Nephron (organoid): ENCODE results near the gene ATP1B1.

Source experiments
- H3K27ac Mint-ChIP-seq, 3 experiments: 2 replicates each; pipeline ENCODE4 v1.8.0; 2020; ENCODE audit warnings: mixed read lengths in 3 of 3, mild to moderate bottlenecking in 2 of 3, moderate library complexity in 1 of 3
- H3K27me3 Mint-ChIP-seq: 2 replicates; pipeline ENCODE4 v1.8.0; 2021; ENCODE audit warnings: low read depth, mild to moderate bottlenecking, moderate library complexity, mixed read lengths
- H3K36me3 Mint-ChIP-seq: 2 replicates; pipeline ENCODE4 v1.8.0; 2020; ENCODE audit warnings: low read depth, mixed read lengths
- H3K4me1 Mint-ChIP-seq: 2 replicates; pipeline ENCODE4 v1.8.0; 2020; ENCODE audit warnings: mixed read lengths
- H3K4me3 Mint-ChIP-seq, 3 experiments: 2 replicates each; pipeline ENCODE4 v1.8.0; 2020; ENCODE audit warnings: mild to moderate bottlenecking in 3 of 3, mixed read lengths in 3 of 3, moderate library complexity in 2 of 3
- H3K9me3 Mint-ChIP-seq: 2 replicates; pipeline ENCODE4 v1.8.0; 2020; ENCODE audit warnings: mixed read lengths
- TF ChIP-seq, protein P1 (sequence below), 3 experiments: fragments of 200-600 bp; sonication (generic); IDR thresholded peaks; one replicate each; pipeline ENCODE4 v1.5.0; 2021; ENCODE audit warnings: antibody characterized with exemption in 3 of 3; ENCODE audit not compliant: unreplicated experiment in 3 of 3

Gene ATP1B1

GRCh38 chr1:169180174-169180573 lies 73.7 kb downstream of the ATP1B1 start:
- TF ChIP-seq, protein P1, sequence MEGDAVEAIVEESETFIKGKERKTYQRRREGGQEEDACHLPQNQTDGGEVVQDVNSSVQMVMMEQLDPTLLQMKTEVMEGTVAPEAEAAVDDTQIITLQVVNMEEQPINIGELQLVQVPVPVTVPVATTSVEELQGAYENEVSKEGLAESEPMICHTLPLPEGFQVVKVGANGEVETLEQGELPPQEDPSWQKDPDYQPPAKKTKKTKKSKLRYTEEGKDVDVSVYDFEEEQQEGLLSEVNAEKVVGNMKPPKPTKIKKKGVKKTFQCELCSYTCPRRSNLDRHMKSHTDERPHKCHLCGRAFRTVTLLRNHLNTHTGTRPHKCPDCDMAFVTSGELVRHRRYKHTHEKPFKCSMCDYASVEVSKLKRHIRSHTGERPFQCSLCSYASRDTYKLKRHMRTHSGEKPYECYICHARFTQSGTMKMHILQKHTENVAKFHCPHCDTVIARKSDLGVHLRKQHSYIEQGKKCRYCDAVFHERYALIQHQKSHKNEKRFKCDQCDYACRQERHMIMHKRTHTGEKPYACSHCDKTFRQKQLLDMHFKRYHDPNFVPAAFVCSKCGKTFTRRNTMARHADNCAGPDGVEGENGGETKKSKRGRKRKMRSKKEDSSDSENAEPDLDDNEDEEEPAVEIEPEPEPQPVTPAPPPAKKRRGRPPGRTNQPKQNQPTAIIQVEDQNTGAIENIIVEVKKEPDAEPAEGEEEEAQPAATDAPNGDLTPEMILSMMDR (IDR thresholded peaks at IDR 0.05; ENCODE audit: unreplicated experiment in 3 of 3) = no peak
- no peak overlapping the region for H3K27ac Mint-ChIP-seq
- peaks cover 1% of the 10 kb centered on the region for H3K4me1 Mint-ChIP-seq
- no peaks in the 10 kb centered on the region for H3K9me3 Mint-ChIP-seq
- H3K36me3 Mint-ChIP-seq = no peaks in the 10 kb centered on the region
- H3K4me3 Mint-ChIP-seq = no peak overlapping the region
- no peaks in the 10 kb centered on the region for H3K27me3 Mint-ChIP-seq
